Stimulated activated CD8-positive, alpha-beta memory T cell treated with anti-CD3 and anti-CD28 coated beads, Interleukin-12 subunit alpha, Interleukin-12 subunit beta, amount 100 ng/mL, for 4 hours (primary cell): ENCODE data around the gene DNAJC18.
A peak's percentile ranks its signal among the peaks of the same experiment; 100 is the strongest.

Experiments used
- DNase-seq: peaks from one replicate; pipeline ENCODE4 v3.0.0-alpha.2; 2020; ENCODE audit warnings: low read depth

The DNAJC18 gene

GRCh38 chr5:139403787-139404483 is 35.4 kb downstream of the DNAJC18 start, which contains the start of gene SPATA24:
Gene SPATA24 (minus strand): TSS chr5:139404089. CDS start chr5:139404060, 29 bp downstream.
- peak; percentile 96 for DNase-seq

GRCh38 chr5:139403418-139403786 is 35.9 kb downstream of the DNAJC18 start:
- DNase-seq = no peak

GRCh38 chr5:139402561-139403158 is 36.7 kb downstream of the DNAJC18 start:
- no peak for DNase-seq

- DNase-seq = no peak
Observed at GRCh38 chr5:139401546-139401945, 37.8 kb downstream of the DNAJC18 start.

- DNase-seq = no peak
Observed at GRCh38 chr5:139399501-139400121, 39.7 kb downstream of the DNAJC18 start.

- no peak for DNase-seq
Observed at GRCh38 chr5:139397921-139398320, 41.4 kb downstream of the DNAJC18 start.

GRCh38 chr5:139396691-139397090 is 42.6 kb downstream of the DNAJC18 start:
- DNase-seq = no peak

GRCh38 chr5:139395844-139396640 is 43.3 kb downstream of the DNAJC18 start:
- no peak for DNase-seq

GRCh38 chr5:139394654-139395566 is 44.4 kb downstream of the DNAJC18 start, which contains the start of gene PROB1:
Gene PROB1 (minus strand): TSS chr5:139395104. CDS start chr5:139395081, 23 bp downstream.
- no peak for DNase-seq

GRCh38 chr5:139394123-139394653 is 45.1 kb downstream of the DNAJC18 start:
- peak; percentile 39 for DNase-seq

- DNase-seq = no peak
Observed at GRCh38 chr5:139393497-139394122, 45.7 kb downstream of the DNAJC18 start.

- peak; percentile 62 for DNase-seq
Observed at GRCh38 chr5:139392678-139393496, 46.4 kb downstream of the DNAJC18 start.

GRCh38 chr5:139392324-139392677 is 47.0 kb downstream of the DNAJC18 start:
- no peak for DNase-seq

- no peak for DNase-seq
Observed at GRCh38 chr5:139391570-139392323, 47.6 kb downstream of the DNAJC18 start.

GRCh38 chr5:139390639-139391569 is 48.4 kb downstream of the DNAJC18 start:
- DNase-seq = no peak

GRCh38 chr5:139389701-139390638 is 49.4 kb downstream of the DNAJC18 start, which contains the start of gene MZB1:
Gene MZB1 (minus strand): TSS chr5:139389913. CDS start chr5:139389856, 57 bp downstream.
- DNase-seq = peak; percentile 57
